H4 (cell line): ENCODE measurements around the gene DFFB. TPM values are rescaled to one million over a fixed set of nuclear protein-coding genes. Genes with fewer than 3 reads are reported as not detected.

ENCODE experiments used
- DNase-seq: peaks from one replicate; pipeline ENCODE4 v3.0.0-alpha.2; 2015; ENCODE audit warnings: low spot score
- total RNA-seq: library from RNA; depleted of rRNA; stranded (reverse); fragments of >200 nt; shearing (Covaris generic); gene quantifications from 2 replicates; pipeline ENCODE4 v1.2.3, GENCODE V29; 2014

DFFB gene
- total RNA-seq, 1 experiment from 2014 or later: 5.8 TPM

DNA sequence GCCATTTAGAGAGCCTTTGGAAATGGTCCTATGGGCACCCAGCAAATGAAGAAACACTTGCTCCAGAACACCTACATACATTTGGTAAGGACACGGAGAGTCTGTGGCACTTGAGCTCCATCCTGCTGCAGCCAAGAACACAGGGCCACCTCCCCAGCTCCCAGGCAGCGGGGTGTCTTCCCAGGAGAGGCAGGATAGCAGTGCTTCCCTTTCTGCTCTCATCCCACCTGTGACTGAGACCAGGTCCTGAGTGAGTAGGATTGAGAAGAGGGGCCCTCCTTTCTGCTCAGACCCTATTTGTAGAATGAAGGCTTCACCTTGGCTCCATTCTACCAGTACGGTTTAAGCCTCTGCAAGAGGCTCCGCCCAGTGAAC is 38.7 kb downstream of the DFFB start:
- no peak for DNase-seq

DNA sequence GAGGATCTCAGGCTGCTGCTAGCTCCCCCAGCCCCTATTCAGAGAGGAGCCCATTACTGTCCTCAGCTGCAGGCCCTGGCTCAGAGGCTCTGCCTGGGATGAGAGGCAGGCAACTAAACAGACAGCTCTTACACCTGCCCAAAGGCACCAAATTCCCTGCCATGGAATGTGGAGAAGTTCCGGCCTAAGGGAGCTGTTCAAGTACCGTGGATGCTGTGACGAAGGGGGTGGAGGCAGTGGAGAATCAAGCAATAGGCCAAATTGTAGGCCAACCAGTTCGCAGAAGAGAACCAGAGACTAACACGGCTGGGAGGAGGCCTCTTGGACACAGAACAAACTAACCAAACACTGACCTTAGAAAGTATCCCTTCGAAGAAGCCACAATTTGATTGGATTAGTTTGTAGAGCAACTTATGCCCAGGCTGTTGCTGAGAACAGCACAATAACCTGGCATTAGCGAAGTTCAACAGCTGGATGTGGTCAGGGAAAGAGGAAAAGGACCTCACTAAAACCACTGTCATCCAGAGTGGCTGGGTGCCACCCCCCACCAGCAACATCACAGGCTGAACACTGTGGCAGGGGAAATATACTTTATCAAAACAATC is 39.2 kb downstream of the DFFB start:
- no peak for DNase-seq

DNA sequence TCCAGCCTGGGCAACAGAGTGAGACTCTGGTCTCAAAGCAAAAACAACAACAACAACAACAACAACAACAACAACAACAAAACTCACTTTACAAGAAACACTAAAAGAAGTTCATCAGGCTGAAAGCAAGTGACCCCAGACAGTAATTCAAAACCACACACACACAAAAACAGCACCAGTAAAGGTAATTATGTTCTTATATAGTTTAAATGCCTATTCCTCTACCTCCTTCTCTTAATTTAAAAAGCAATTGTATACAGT is 41.1 kb downstream of the DFFB start:
- DNase-seq: no peak

DNA sequence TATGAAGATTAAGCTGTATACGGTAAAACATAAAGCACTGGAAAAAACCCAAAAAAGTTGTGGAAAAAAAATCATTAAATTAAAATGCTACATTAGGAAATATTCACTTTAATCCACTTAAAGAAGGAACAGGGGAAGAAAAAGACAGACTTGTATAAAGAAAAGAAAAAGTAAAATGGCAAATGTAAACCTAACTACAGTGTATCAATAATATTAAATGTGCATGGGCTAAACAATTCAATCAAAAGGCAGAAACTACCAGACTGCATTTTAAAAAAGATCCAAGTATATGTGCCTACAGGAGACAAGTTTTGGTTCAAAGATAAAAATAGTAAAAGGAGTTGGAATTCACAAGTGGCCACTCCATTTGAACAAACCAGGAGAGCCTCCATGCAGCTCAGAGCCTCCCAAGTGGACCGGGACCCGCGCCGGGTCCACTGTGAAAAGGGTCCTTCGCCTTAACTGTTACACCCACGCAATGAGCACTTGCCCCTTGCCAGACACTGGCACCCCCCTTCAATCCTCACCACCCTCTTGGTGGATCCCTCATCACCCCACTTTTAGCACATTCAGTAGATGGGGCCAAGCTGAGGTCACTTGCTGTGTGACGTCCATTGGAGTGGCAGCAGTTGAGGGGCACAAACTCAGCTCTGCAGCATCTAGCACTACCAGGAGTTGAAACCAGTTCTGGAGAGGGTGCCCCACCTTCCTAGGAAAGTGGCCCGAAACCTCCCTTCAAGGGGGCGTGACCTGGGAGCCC is 41.9 kb downstream of the DFFB start:
- DNase-seq: no peak

DNA sequence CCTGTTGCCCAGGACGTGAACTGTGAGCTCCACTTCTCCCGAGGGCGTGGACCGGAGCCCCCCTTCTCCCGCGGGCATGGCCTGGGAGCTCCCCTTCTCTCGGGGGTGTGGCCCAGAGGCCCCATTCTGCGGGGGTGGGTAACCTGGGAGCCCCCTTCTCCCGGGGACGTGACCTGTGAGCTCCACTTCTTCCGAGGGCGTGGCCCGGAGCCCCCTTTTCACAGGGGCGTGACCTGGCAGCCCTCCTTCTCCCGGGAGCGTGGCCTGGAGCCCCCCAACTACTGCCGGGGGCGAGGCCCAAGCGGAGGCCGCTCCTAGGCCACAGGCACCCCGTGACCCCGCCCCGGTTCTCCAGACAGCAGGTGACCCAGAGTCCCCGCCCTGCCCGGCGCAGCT is 42.5 kb downstream of the DFFB start:
- DNase-seq: no peak

DNA sequence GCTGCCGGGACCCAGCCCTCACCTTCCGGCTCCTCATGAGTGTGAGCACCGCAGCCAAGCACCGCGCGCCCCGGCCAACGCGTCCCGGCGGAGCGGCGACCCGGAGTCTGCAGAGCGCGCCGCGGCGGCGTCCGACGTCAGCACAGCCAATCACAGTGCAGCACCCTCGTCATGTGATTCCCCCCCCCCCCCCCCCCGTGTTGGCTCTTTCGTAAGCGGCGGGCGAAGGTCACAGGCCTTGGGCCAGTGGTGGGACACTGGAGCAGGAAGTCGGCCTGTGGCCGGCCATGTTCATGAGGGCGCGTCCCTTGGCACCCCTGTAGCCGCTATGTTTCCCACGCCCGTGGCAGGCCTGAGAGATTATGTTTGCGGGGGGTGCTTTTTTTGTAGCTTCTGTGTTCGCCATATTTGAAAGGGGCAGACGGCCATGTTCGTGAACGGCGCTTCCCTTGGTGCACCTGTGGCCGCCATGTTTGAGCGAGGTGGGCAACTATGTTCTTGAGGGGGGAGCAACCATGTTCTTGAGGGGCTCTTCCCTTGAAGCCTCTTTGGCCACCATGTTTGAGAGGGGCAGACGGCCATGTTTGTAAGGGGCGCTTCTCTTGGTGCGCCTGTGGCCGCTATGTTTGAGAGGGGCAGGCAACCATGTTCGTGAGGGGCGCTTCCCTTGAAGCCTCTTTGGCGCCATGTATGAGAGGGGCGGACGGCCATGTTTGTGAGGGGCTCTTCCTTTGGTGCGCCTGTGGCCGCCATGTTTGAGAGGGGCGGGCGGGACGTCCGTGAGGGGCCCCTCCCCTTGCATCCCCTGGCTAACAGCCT is 43.1 kb downstream of the DFFB start, which contains the start of gene C1orf174:
TSS of gene C1orf174 (minus strand) at position 123 of the 819 bp plus-strand sequence. CDS start at position 37, 86 bp downstream.
- DNase-seq: peak; percentile 97

DNA sequence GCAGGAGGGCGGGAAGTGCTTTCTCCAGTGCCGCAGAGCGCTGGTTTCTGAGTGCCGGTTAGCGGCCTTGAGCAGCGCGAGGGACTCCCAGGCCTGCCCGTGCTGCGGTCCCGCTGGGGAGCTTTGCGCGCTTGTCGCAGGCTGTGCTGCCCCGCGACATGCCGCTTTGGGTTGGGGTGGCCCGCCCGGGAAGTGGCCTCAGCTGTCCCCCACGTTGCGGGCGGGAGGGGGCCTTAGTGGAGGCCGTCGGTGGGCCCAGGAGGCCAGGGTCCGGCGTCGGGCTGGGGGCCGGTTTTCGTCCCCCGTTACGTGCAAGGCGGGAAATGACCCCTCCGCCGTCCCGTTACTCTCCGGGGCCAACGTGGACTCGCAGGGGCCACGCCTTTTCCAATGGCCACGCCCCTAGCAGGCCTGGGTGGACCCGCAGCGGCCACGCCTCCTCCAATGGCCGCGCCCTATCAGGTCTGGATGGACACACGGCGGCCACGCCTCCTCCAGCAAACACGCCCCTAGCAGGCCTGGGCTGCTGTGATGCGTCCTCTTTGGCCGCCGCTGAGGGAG is 43.8 kb downstream of the DFFB start:
- DNase-seq: peak; percentile 98

DNA sequence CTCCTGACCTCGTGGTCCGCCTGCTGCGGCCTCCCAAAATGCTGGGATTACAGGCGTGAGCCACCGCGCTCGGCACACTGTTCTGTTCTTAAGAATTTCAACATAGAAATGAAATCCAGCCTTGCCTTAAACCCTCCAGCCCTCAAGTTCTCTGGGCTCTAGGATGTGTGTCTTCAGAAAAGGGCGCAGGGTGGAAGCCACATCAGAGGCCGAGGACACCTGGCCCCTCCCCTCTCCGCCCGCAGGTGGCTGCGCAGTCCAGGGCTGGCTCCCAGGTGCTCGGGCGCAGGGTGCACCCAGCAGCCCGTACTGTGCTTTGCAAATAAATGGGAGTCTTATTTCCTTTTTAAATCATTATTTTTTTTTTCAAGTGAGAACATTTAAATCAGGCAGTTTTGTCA is 44.8 kb downstream of the DFFB start:
- DNase-seq: no peak

DNA sequence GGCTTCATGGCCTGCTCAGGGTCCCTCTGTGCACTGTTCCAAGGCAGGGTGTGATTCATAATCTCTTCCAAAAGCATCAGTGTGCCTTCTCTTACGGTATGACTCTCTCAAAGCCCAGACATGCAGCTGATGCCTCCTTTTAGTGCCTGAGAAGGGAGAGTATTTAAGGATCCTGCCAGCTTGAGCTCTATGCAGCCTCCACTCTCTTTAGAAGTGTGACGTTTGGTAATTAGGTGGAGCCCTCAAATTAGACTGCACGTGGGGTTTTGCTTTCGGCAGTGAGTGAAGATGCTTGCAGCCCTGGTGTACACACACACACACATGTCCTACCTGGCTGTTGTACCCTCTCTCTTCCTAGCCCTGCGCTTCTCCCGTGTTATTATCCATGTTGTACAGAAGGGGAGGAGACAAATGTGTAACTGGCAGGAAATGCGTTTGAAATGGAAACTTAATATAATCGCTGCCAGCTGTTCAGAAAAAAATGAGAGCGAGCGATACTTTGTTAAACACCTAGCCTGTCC is 45.4 kb downstream of the DFFB start:
- DNase-seq: no peak

DNA sequence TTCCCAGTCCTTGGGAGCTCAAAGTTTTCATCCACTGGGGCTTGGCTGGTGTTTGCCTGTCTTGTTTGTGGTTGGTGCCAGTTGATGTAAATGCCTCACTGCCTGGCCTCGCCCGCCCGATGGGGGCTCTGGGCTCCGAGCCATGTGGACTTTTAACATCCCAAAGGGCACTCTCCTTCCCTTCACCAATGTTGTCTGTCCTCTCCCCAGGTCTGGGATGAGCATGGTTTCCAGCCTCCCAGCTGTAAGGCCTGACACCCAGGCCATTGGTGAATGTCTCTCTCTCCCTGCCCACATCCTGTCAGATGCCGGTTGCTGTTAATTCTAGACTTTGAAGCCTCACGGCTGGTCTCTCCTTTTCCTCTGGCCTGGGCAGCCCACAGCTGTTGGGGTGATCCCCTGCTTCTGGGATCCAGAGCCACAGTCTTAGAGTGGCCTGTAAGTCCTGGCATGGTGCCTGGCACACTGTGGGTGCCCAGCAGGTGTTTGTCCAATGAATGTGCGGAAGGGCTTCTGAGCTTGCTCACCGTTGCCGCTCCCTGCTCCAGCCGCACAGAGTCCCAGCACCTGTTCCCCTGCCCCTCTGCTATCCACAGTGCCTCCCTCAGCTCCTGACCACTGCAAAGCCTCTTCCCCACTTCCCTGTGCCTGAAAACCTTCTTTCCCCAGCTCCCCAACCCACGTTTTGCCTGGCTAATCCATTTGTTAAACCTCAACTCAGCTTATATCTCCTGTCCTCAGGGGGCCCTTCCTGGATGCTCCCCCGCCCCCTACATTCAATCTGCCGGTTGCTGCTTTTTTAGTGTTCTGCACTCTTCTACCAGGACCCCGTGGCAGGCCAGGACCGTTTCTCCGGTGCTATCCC is 46.1 kb downstream of the DFFB start:
- no peak for DNase-seq

DNA sequence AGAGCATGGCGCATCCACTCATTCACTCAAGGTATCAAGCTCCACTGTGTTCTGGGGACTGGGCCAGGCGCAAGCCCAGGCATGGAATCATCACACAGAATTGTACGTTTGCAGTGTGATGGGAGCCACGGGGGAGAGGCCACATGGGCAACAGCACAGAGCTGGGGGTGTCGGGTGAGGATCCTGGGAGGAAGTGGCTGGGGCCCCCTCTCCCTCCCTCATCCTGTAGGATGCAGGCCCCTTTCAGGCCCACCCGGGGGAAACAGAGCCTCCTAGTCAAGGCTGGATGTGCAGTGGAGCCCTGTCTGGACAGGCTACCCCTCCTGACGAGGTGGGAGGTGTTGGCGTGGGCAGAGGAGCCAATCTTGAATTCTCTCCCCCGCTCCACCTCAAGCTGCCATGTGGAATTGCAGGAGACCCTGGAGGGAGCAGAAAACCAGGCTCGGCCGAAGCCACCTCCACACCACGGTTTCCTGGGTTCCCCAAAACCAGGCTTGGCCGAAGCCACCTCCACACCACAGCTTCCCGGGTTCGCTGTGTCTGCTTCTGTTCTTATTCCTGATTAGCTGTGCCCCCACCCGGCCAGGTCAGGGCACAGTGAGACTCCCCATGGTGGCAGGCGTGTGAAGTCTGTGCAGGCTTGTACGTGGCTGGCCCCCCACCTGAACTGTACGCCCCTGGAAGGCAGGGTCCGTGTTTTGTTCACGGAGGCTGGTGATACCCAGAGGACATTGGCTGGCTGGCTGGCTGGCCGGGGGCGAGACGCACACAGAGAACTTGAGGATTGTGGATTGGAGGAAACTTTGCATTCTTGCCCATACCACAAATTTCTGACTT is 46.9 kb downstream of the DFFB start:
- DNase-seq: no peak

DNA sequence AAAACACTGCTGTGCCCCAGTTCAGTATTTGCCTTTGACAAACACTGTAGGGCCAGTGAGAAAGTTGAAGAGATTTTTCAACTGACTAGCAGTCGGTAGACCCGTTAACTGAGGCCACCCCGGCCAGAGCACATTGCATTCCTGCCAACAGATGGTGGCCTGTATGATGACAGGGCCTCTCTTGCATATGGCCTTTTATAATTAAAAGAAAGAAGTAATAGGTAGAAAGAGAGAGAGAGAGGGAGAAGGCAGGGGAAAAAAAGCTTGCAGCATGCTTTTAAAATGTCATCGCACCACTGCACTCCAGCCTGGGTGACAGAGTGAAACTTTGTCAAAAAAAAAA is 47.5 kb downstream of the DFFB start:
- no peak for DNase-seq

DNA sequence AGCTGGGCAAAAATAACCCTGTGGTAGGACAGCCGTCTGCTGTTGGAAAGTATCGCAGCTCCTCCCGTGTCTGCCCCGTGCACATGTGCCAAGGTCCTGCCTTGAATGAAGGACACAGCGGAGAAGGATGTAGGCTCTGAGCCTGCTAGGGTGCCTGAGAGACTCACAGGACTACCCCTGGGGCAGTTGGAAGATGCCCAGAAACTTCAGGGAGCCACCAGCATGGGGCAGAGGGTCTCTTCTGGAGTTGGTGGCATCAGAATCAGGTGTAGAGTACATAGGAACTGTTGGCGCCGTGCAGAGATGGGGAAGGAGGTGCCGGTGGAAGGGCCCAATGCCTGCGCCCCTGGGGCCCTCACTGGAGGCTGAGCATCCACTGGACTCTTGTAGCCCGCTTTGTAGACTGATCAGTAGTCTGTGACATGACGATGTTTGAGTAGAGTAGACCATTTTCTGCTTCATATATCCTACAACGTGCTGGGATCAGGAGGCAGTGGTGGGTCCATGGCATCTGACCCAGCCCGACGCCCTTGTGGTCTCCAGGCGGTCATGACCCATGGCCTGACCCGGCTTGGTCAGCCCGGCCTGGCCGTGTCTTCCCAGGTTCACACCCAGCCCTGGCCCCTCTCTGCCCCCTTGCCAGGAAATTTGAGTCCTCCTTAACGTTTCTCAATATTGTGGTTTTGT is 48.1 kb downstream of the DFFB start:
- no peak for DNase-seq

DNA sequence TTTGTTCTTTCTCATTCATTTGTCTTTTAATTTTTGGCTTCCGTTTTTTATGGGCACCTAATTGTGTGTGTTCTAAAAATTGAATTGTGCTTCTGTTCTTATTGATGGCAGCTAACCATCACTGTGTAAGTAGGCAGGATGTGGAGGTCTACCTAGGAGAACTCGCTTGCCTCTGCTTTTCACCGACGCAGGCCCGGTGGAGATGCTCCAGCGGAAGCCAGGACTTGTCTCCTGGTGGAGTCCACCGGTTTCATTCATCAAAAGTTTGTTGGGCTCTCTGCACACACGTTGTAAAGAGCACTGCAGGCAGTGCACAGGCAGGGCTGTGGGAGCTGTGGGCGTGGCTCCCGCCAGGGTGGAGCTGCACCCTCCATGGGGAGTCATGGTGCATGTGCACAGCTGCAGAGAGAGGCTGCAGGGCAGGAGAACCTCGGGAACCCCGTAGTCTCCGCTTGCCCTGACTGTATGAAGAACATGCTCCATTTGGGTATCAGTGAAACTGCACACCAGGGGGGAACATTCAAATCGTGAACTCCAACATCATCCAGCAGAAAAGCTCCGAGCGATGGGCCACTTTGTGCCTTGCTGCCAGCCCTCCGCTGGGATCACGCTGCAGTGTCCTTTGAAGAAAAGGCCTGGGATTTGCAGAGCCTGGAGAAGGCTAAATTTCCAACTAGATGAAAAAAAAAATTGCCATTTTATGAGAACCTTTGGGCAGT is 48.8 kb downstream of the DFFB start:
- DNase-seq: no peak

DNA sequence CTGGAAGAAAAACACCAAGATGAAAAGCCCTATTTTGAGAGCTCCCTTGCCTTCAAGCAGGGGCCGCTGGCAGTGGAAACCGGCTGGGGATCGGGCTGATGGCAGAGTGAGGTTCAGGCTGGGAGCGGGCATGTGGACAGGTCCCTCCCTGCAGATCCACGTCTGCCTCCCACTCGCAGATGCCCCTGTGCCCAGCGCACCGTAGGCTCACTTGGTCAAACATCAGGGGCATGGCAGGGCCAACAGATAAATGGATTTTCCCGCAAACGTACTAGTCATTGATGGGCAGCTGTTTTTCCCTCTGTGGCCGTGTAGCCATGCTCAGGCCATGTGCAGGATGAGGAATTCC is 49.4 kb downstream of the DFFB start:
- no peak for DNase-seq

DNA sequence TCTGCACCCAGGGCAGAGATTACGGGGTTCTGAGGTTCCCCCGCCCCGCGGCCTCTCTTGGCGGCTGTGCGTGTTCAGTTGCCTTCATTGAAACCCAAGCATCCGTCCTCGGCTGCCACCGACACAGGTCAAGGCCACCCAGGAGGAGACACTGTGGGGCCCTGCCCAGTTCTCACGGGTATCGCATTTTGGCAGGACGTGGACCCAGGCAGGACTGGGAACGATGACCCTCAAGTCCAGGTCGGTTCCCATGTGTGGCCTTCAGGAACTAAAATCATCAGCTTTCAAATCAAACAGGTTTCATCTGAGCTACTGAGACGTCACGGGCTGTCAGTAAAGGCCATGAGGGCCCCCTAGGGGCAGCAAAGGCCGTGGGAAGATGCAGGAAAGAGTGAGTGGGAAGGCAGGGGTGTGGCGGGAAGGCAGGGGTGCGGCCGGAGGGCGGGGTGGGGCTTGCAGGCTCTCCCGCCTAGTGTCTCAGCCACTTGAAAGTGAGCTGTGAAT is 49.8 kb downstream of the DFFB start:
- DNase-seq: no peak

DNA sequence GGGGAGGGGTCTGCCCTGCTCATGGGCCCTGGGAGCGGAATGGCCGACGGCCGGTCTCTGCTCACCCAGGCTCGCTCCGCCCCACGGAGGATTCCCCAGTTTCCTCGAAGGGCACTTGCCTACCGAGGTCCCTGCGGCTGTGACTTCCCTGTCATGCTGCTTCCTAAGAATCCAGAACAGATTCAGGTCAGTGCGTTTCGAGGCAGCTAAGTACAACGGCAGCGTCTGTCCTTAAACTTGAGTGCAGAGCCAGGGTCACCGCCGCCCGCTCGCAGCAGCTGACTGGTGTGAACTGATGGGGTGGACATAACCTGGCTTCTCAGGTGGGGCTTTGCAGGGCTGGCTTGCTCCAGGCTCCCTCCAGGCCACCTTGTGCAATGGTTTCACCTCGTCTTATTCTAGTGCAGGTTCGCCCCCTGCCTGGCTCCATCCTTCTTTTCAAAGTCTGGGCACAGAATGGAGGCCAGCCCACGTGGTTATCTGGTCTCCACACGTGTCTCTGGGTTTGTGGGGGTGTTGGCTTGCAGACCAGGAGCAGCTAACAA is 50.4 kb downstream of the DFFB start:
- DNase-seq: no peak

DNA sequence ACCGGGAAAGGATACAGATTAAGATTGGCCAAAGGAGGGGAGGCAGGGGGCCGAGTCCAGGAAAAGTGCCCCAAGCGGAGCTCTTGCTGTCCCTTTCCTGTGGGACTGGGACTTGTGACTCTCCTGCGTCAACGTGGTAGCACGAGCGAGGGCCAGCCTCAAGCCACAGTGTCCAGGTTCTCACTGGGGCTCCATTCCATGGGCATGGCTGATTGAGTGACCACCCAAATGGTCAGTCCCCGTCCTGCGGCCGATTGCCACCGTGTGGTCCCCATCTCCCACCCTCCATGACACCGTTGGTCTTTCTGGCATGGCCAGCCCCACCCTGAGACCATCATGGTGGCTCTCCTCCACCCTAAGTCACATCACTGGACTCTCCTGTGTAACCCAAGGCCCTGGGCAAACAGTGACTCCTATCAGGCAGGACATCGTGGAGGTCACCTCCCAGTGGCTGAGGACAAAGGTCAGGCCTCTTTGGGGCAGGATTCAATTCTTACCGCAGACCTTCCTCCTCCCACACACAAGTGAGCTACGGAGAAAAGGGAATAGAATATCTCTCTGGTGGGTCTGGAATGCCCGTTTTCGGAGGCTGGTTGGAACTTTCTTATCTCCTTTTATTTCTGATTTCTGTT is 51.7 kb downstream of the DFFB start:
- DNase-seq: no peak

DNA sequence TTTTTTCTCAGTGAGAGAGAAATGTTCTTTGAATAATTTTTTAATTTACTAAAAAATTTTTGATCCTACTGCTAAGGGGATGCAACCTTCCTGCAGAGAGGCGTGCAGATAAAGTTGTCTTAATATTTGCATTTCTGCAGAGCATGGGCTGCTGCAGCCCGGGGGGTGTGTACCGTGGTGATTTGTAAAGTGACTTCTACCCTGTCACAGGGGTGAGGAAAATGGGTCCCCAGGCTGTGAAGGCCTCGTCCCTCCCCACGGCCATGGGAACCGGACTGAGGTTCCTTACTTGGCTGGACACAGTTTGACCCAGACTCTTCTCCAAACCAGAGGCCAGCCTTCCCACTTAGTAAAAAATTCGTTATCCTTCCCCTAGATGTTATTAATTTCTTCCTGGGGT is 52.3 kb downstream of the DFFB start:
- DNase-seq: no peak
